ENCODE results near the gene KCND1.

KCND1 gene

GRCh38 chrX:48939524-48940228, 32.0 kb downstream of the KCND1 start:
- Mint-ChIP-seq H3K27me3 (ENCODE audit: low read depth, poor library complexity) (peaks cover 3% of the 10 kb centered on the region), H3K36me3 (ENCODE audit: low read depth) (peaks cover 43% of the 10 kb centered on the region), H3K4me1 (peaks cover 26% of the 10 kb centered on the region), H3K9me3 (peaks cover 32% of the 10 kb centered on the region), H3K27ac (peak overlapping the region; percentile 75), H3K4me3 (no peak overlapping the region)
- DNase-seq, result no peak
- no peak for TF ChIP-seq CTCF (IDR thresholded peaks at IDR 0.05)

GRCh38 chrX:48938721-48939425, 32.8 kb downstream of the KCND1 start:
- TF ChIP-seq CTCF (IDR thresholded peaks at IDR 0.05), result no peak
- Mint-ChIP-seq H3K4me1 (peaks cover 26% of the 10 kb centered on the region), H3K27me3 (ENCODE audit: low read depth, poor library complexity) (peaks cover 3% of the 10 kb centered on the region), H3K9me3 (peaks cover 35% of the 10 kb centered on the region), H3K4me3 (no peak overlapping the region), H3K36me3 (ENCODE audit: low read depth) (peaks cover 50% of the 10 kb centered on the region), H3K27ac (peak overlapping the region; percentile 75)
- DNase-seq, result no peak

GRCh38 chrX:48937054-48937907, 34.4 kb downstream of the KCND1 start:
- no peaks in the 10 kb centered on the region for H3K27me3 Mint-ChIP-seq (ENCODE audit: low read depth, poor library complexity)
- peaks cover 39% of the 10 kb centered on the region for H3K9me3 Mint-ChIP-seq
- H3K36me3 Mint-ChIP-seq (ENCODE audit: low read depth), result peaks cover 47% of the 10 kb centered on the region
- TF ChIP-seq CTCF (IDR thresholded peaks at IDR 0.05), result no peak
- no peak for DNase-seq
- H3K27ac Mint-ChIP-seq, result peak overlapping the region; percentile 61
- peaks cover 24% of the 10 kb centered on the region for H3K4me1 Mint-ChIP-seq
- no peak overlapping the region for H3K4me3 Mint-ChIP-seq

- Mint-ChIP-seq H3K27ac (peak overlapping the region; percentile 59), H3K27me3 (ENCODE audit: low read depth, poor library complexity) (no peaks in the 10 kb centered on the region), H3K36me3 (ENCODE audit: low read depth) (peaks cover 47% of the 10 kb centered on the region), H3K4me3 (no peak overlapping the region), H3K4me1 (peaks cover 22% of the 10 kb centered on the region), H3K9me3 (peaks cover 31% of the 10 kb centered on the region)
- no peak for TF ChIP-seq CTCF (IDR thresholded peaks at IDR 0.05)
- DNase-seq, result no peak
Measured at GRCh38 chrX:48936429-48937053, 35.1 kb downstream of the KCND1 start.

- Mint-ChIP-seq H3K27ac (peak overlapping the region; percentile 39), H3K4me1 (peaks cover 22% of the 10 kb centered on the region)
Measured at GRCh38 chrX:48935301-48935670, 36.4 kb downstream of the KCND1 start.

More at GRCh38 chrX:48935301-48935670, 36.4 kb downstream of the KCND1 start:
- TF ChIP-seq CTCF (IDR thresholded peaks at IDR 0.05), result no peak
- peaks cover 38% of the 10 kb centered on the region for H3K9me3 Mint-ChIP-seq
- no peaks in the 10 kb centered on the region for H3K27me3 Mint-ChIP-seq (ENCODE audit: low read depth, poor library complexity)
- no peak for DNase-seq
- no peak overlapping the region for H3K4me3 Mint-ChIP-seq
- peaks cover 58% of the 10 kb centered on the region for H3K36me3 Mint-ChIP-seq (ENCODE audit: low read depth)

Data from nephron progenitor cell (in vitro differentiated cells).